HCEC 1CT (cell line): ENCODE results near the gene CBLB.
"Not testable (repeated sequence)": the region's sequence is repeated elsewhere in the genome, so short reads cannot be mapped to it uniquely, and the experiment has no call there.

Experiments
- DNase-seq: peaks from one replicate; pipeline ENCODE4 v3.0.0-alpha.2; 2017

CBLB gene

GRCh38 chr3:105815331-105815730 is 53.5 kb downstream of the CBLB start:
- DNase-seq = not testable (repeated sequence)

- no peak for DNase-seq
Measured at GRCh38 chr3:105813710-105814109, 55.1 kb downstream of the CBLB start.

GRCh38 chr3:105812194-105812586 is 56.6 kb downstream of the CBLB start:
- DNase-seq = peak; percentile 90

- DNase-seq = no peak
Measured at GRCh38 chr3:105811518-105812193, 57.2 kb downstream of the CBLB start.

DNA sequence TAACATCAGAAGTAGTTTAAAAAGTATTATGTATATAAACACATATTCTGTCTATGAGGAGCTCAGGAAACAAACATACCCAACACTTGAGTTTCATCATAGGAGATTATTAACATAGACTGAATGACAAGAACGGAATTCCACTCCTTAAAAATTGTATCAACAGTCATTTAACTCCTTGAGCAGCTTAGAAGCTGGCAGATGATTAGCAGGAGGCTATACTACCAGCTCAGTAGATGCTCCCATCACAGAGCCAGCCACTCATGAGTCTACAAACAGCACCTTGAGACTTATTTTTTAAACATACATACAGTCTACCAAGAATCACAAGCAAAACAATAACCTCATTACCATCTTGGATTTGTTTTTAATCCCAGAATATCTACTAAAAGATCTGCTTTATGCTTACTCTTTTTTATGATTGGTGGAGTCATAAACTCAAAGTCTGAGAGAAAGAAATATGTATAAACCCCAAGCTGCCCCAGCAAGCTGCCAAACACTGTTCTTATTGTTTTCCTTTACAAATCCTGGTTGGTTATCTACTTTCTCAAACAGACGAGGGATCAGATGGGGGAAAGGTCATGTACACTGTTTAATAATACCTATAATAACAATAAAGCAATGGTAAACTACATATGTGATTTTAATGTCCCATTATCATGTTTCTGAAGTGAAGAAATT is 59.5 kb downstream of the CBLB start:
- DNase-seq = peak; percentile 40

DNA sequence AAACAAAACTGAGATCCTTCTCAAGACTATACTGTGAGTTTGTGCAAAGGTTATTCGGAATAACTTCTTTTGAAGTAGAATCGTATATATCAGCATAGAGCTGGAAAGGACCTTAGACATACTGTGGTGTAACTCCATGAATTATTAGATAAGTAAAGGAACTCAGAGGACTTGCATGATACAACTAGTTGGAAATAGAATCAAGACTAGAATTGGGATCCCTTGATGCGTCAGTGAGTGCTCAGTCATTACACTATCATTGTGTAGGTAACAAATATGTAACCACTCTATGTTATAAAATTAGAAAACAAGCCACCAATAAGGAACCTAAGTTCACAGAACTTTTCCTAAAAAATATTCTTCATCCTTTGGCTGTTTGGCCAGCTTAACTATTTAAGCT is 61.1 kb downstream of the CBLB start:
- DNase-seq = no peak

- no peak for DNase-seq
Measured at GRCh38 chr3:105807146-105807545, 61.7 kb downstream of the CBLB start.

- peak; percentile 77 for DNase-seq
Measured at GRCh38 chr3:105806359-105806758, 62.5 kb downstream of the CBLB start.

DNA sequence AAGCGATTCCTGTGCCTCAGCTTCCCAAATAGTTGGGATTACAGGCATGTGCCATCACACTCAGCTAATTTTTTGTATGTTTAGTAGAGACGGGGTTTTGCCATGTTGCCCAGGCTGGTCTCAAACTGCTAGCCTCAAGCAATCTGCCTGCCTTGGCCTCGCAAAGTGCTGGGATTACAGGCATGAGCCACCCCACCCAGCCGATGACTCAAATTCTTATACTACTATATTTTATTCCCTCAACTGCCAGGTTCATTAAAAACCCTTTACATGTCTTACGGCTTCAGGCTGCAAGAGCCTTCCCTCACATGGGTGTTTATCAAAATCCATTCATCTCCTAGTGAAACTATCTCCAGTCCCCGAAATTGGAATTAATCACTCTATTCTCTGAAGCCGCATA is 63.4 kb downstream of the CBLB start:
- no peak for DNase-seq

GRCh38 chr3:105802118-105802706 is 66.6 kb downstream of the CBLB start:
- DNase-seq = no peak

GRCh38 chr3:105801397-105801796 is 67.4 kb downstream of the CBLB start:
- DNase-seq = no peak

GRCh38 chr3:105800320-105800719 is 68.5 kb downstream of the CBLB start:
- no peak for DNase-seq

DNA sequence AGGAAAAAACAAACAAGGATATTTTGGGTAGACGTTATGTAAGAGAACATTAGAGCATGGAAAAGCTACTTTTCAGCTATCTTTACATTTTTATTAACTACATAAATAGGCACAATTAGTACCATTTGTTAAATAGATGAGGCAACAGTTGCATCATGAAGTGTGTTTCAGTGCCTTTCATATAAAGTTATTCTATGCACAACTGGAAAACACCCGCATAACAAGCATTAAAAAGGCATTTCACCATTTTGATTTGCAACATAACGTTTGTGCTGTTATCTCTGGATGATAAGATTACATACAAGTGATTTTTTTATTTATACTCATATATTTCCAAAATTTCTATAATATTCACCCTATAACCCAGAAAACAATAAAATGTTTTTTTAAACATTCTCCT is 69.5 kb downstream of the CBLB start:
- DNase-seq = no peak

GRCh38 chr3:105798381-105798934 is 70.4 kb downstream of the CBLB start:
- no peak for DNase-seq

DNA sequence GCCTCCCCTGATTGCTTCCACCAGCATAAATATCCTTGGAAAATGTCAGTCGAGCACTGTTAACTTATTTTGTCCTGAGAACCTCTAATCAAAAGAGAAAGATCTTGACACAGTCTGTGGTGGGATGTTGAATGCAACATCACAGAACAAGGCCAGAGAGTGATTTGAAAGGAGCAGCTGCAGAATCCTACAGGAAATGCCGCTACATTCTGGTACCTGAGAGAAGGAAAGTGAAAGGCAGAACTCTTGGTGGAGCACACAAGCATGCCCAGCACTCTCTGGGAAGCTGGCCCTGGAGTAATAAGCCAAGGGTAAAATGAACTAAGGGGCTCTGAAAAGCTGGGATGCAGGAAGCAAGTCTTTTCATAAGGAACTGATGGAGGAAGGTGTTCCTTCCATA is 75.8 kb downstream of the CBLB start:
- DNase-seq = no peak

DNA sequence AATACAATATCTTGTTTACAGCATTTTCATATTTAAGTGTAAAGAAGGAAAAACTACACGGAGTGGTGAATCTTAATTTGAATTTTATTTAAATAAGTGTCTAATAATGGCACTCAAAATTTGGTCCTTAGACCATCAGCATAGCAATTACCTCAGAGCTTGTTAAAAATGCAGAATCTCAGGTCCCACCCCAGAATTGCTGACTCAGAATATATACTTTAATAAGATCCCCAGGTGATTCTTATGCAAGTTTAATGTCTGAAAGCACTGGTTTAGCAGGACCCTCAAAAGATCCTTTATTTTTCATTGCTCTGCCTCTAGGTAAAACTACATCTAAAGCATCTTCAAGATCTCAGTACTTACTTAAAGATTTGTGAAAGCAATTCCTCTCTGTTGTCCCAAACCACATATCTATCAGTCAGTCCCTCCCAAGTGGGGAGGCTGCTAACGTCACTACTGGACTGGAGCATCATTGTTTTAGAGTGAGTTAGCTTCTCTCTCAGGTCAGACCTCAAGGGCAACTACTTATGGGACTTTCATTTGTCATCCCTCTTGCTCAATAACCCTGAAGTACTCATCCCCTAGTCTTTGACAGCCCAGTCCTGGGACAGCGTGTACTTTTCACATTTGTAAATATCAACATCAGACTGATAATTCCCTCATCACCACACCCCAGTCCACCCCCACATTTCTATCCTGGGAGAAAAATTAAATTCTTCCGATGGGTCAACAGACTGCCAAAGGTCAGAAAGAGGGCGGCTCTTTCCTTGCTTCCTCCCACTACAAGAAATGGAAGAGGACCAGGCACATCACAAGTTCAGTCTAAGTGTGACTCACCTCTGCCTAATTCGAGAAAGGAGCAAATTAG is 76.7 kb downstream of the CBLB start:
- DNase-seq = peak; percentile 100

GRCh38 chr3:105791131-105791530 is 77.7 kb downstream of the CBLB start:
- peak; percentile 74 for DNase-seq

DNA sequence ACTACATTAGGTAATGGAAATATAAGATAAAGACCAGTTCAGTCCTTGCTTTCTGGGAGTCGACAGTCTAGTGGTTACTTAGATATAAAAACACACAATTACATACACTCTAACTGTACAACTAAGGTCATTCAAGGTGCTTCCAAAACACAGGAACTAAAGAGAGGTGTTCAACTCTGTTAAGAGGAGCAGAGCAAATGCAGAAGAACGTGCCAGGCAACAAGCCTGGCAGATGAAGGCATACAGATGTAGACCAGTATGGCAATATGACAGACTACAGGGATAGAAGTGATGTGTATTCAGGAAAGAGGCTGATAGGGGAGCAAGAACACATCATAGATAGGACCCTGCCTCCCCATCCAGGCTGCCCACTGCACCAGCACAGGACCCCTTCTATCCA is 78.3 kb downstream of the CBLB start:
- no peak for DNase-seq

DNA sequence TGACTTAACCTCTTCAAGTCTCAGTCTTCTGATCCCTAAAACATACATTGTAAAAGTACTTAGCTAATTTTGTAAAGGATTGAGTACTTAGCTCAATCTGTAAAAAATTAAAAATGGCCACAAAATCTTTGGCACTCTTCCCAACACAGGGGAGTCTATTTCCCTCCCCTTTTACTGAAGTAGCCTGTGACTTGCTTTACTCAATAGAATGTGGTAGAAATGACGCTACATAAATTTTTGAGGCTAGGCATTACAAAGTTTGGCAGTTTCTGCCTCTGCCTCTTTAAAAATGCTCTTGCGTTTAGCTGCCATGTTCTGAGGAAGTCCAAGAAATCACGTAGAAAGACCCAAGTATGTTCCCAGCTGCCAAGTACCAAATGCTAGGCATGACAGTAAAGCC is 80.2 kb downstream of the CBLB start:
- no peak for DNase-seq

DNA sequence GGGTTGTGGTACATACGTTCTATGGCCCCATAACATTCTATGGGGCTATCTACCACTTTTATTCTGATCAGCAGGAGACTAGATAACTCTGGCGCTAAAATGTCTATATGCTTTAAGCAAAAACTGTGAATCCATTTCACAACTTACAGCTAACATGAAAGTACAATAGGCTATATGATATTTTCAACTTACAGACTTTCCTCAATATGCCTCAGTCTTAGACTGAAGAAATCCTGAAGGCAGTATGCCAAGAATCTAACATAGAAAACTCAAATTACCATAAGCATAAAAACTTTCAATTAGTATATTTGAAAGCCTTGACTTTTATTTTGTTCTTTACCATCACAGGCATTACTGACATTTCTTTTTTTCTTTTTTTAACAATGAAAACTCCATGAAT is 81.4 kb downstream of the CBLB start:
- DNase-seq = no peak

GRCh38 chr3:105786990-105787389 is 81.8 kb downstream of the CBLB start:
- DNase-seq = no peak

- DNase-seq = no peak
Measured at GRCh38 chr3:105786241-105786640, 82.6 kb downstream of the CBLB start.

DNA sequence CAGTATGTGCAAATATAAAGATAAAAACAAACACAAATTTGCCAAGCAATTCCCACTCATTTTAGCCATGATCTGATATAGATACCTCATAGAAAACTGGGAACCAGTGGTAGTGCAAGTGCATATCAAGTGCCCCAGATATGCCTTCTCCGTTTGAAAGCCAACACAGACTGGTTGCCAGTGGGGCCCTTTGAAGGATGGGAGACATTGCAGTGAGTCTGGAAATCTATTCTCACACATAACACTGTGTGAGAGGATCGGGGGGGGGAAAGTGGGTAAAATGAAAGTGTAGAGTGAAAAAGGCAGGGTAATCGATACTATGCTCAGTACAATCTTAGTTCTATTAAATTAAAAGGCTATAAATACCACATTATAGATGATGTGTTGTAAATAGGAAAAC is 83.0 kb downstream of the CBLB start:
- DNase-seq = no peak
